ENCODE results near the gene TCIRG1. TPM values are rescaled to one million over a fixed set of nuclear protein-coding genes. Genes with fewer than 3 reads are reported as not detected.

The TCIRG1 gene
- total and polyA plus RNA-seq, 2 of the 13 experiments (the other 11 are each of a cell fraction or from before 2014, with no cell fraction given), result 48.0 to 69.6 TPM

- TF ChIP-seq U2AF1 (optimal IDR thresholded peaks at IDR 0.05; ENCODE audit: low read depth, low read length) (no peak), ZNF567 (CRISPR knock-in tag; IDR thresholded peaks at IDR 0.05; ENCODE audit: borderline replicate concordance) (no peak), BCLAF1 (IDR thresholded peaks at IDR 0.05) (no peak), ZNF766 (CRISPR knock-in tag; IDR thresholded peaks at IDR 0.05; ENCODE audit: borderline replicate concordance) (0 out of 2 replicates have a peak, but pooled peaks have one; percentile 28), SP5 (CRISPR knock-in tag; IDR thresholded peaks at IDR 0.05; ENCODE audit: borderline replicate concordance, low read depth) (no peak), TEAD3 (CRISPR knock-in tag; optimal IDR thresholded peaks at IDR 0.05; ENCODE audit: borderline replicate concordance) (no peak), ZBTB26 (CRISPR knock-in tag; IDR thresholded peaks at IDR 0.05; ENCODE audit: borderline replicate concordance) (no peak), JUND (CRISPR knock-in tag; IDR thresholded peaks at IDR 0.05) (no peak), ARNTL (CRISPR knock-in tag; IDR thresholded peaks at IDR 0.05) (no peak), CCAR2 (optimal IDR thresholded peaks at IDR 0.05; ENCODE audit: low read depth, low read length) (no peak), TBX3 (IDR thresholded peaks at IDR 0.05; ENCODE audit: borderline replicate concordance) (no peak), ATRX (CRISPR knock-in tag; IDR thresholded peaks at IDR 0.05; ENCODE audit: borderline replicate concordance) (no peak), FOXA3 (CRISPR knock-in tag; IDR thresholded peaks at IDR 0.05) (peak; percentile 21; the same call in 1 of the 2 replicates), ZNF292 (CRISPR knock-in tag; IDR thresholded peaks at IDR 0.05; ENCODE audit: borderline replicate concordance, low read depth) (peak; percentile 50; the same call in 1 of the 2 replicates), CENPX (CRISPR knock-in tag; IDR thresholded peaks at IDR 0.05) (no peak), GPN1 (CRISPR knock-in tag; IDR thresholded peaks at IDR 0.05; ENCODE audit: borderline replicate concordance) (no peak), SRSF1 (optimal IDR thresholded peaks at IDR 0.05; ENCODE audit: low read depth, low read length) (no peak), KAT2B (IDR thresholded peaks at IDR 0.05; ENCODE audit: borderline replicate concordance, low read depth, low read length) (no peak), TERF1 (CRISPR knock-in tag; IDR thresholded peaks at IDR 0.05) (no peak), ZNF629 (CRISPR knock-in tag; conservative IDR thresholded peaks at IDR 0.05) (0 out of 2 replicates have a peak, but pooled peaks have one; percentile 48), PRMT3 (CRISPR knock-in tag; IDR thresholded peaks at IDR 0.05; ENCODE audit: borderline replicate concordance, low read depth) (no peak), ZNF253 (CRISPR knock-in tag; IDR thresholded peaks at IDR 0.05; ENCODE audit: borderline replicate concordance) (no peak), HNRNPUL1 (IDR thresholded peaks at IDR 0.05; ENCODE audit: low read depth, low read length) (no peak), CREB3 (CRISPR knock-in tag; IDR thresholded peaks at IDR 0.05) (no peak)
These were observed 1.5 kb downstream of the TCIRG1 start (continued) for GRCh38 chr11:68040101-68040956.

All from HepG2 (cell line).